K562 (cell line): Measurements from ENCODE around the gene PATL2. TPM values are rescaled to one million over a fixed set of nuclear protein-coding genes. Genes with fewer than 3 reads are reported as not detected.
"Not testable (repeated sequence)": the region's sequence is repeated elsewhere in the genome, so short reads cannot be mapped to it uniquely, and the experiment has no call there.

Source experiments
- ATAC-seq: fragments of 200-7000 bp; cut with Tn5 transposase; 3 replicates; pipeline ENCODE4 v1.9.1; 2020; ENCODE audit warnings: moderate library complexity
- BruUV-seq: library from RNA; stranded (reverse); fragments of 400-500 nt; replicated peaks from 2 replicates; lab custom pipeline; 2021; lab: Mats Ljungman, UMichigan
- CTCF ChIA-PET: fragments of 300-600 bp; formaldehyde crosslinking; extraction: SDS; loops from one replicate; lab custom pipeline; 2021; ENCODE audit warnings: low intra/inter-chr PET ratio; lab: Yijun Ruan, JAX
- POLR2A ChIA-PET: fragments of 300-600, 350-650 bp; sonication (Branson Sonifier 250); formaldehyde crosslinking; extraction: SDS; loops from one replicate; lab custom pipeline; 2021; ENCODE audit warnings: antibody characterized with exemption, inconsistent platforms; lab: Yijun Ruan, JAX
- DNase-seq, 4 experiments: peaks; one replicate each; pipeline versions ENCODE4 v3.0.0 to v3.0.0-alpha.2; 2011 to 2018; ENCODE audit warnings: low spot score in 3 of 4, mixed read lengths in 3 of 4; ENCODE audit errors: extremely low read depth in 1 of 4
- FAIRE-seq: peaks from 2 replicates; lab custom pipeline; 2011; peaks lifted over from hg19 to GRCh38; lab: Jason Lieb, UNC
- H2AFZ ChIP-seq: 2 replicates; pipeline ENCODE4 v1.6.0; 2011; ENCODE audit warnings: low read depth, low read length, control low read depth, inconsistent platforms
- H3K27ac ChIP-seq: fragments of 200-600 bp; 3 replicates; pipeline ENCODE4 v1.8.0; 2011; ENCODE audit warnings: low read depth, mild to moderate bottlenecking, control low read depth, inconsistent platforms, low read length, moderate library complexity, mixed read lengths; ENCODE audit errors: extremely low read depth
- H3K27me3 ChIP-seq, 2 experiments: fragments of 300-600 bp in 1 of 2; 2 replicates in 1 of 2; 3 replicates in 1 of 2; pipeline versions ENCODE4 v1.6.0 to v1.8.0; 2011; ENCODE audit warnings: inconsistent platforms in 2 of 2, low read length in 2 of 2, mild to moderate bottlenecking in 1 of 2, mixed read lengths in 1 of 2, moderate library complexity in 1 of 2; ENCODE audit not compliant: control insufficient read depth in 2 of 2, insufficient read depth in 2 of 2
- H3K36me3 ChIP-seq: fragments of 300-600 bp; 3 replicates; pipeline ENCODE4 v1.8.0; 2011; ENCODE audit warnings: mild to moderate bottlenecking, low read length, inconsistent platforms; ENCODE audit not compliant: control insufficient read depth, insufficient read depth
- H3K4me1 ChIP-seq, 2 experiments: fragments of 200-600 bp in 1 of 2; replicated peaks in 1 of 2; 2 replicates in 1 of 2; 3 replicates in 1 of 2; pipeline versions ENCODE4 v1.5.1 to v1.8.0; 2011; ENCODE audit warnings: inconsistent platforms in 2 of 2, low read length in 2 of 2, mild to moderate bottlenecking in 1 of 2, mixed read lengths in 1 of 2, moderate library complexity in 1 of 2; ENCODE audit not compliant: control insufficient read depth in 2 of 2, insufficient read depth in 2 of 2
- H3K4me2 ChIP-seq: 2 replicates; pipeline ENCODE4 v1.6.1; 2011; ENCODE audit warnings: low read length, control low read depth, inconsistent platforms, mixed read lengths; ENCODE audit not compliant: insufficient read depth
- H3K4me3 ChIP-seq: fragments of 200-600 bp; sonication (generic), shearing (Covaris generic); 2 replicates; pipeline ENCODE4 v1.5.1; 2016; ENCODE audit warnings: control low read depth, inconsistent platforms
- H3K79me2 ChIP-seq: fragments of 200-600 bp; 3 replicates; pipeline ENCODE4 v1.8.0; 2011; ENCODE audit warnings: low read length, inconsistent platforms; ENCODE audit not compliant: control insufficient read depth, insufficient read depth
- H3K9ac ChIP-seq, 2 experiments: 2 replicates each; pipeline versions ENCODE4 v1.6.0 to v1.6.1; 2011; ENCODE audit warnings: low read depth in 2 of 2, low read length in 2 of 2, control low read depth in 1 of 2, inconsistent platforms in 1 of 2, mild to moderate bottlenecking in 1 of 2, mixed read lengths in 1 of 2; ENCODE audit not compliant: insufficient read depth in 1 of 2
- H3K9me1 ChIP-seq: one replicate; pipeline ENCODE4 v1.6.0; 2011; ENCODE audit warnings: inconsistent platforms, mild to moderate bottlenecking, low read length, moderate library complexity; ENCODE audit not compliant: control insufficient read depth, insufficient read depth
- H3K9me3 ChIP-seq: replicated peaks from 2 replicates; pipeline ENCODE4 v1.5.1; 2011; ENCODE audit warnings: low read depth, low read length, inconsistent platforms; ENCODE audit not compliant: control insufficient read depth, insufficient read depth
- H4K20me1 ChIP-seq: replicated peaks from 2 replicates; pipeline ENCODE4 v1.6.1; 2011; ENCODE audit warnings: low read length, inconsistent platforms, mixed read lengths; ENCODE audit not compliant: control insufficient read depth, insufficient read depth
- ATF3 ChIP-seq, 2 experiments: fragments of 450-650 bp in 1 of 2; sonication (generic) in 1 of 2; formaldehyde crosslinking in 1 of 2; IDR thresholded peaks in 1 of 2; conservative IDR thresholded peaks in 1 of 2; 2 replicates each; pipeline versions ENCODE4 v1.6.1 to v1.8.1; 2016 to 2023; ENCODE audit warnings: mild to moderate bottlenecking in 2 of 2, moderate library complexity in 2 of 2, inconsistent platforms in 1 of 2, missing genetic modification reagents in 1 of 2
- CCNT2 ChIP-seq: IDR thresholded peaks from 2 replicates; pipeline ENCODE4 v1.6.1; 2011; ENCODE audit warnings: borderline replicate concordance, low read depth, mild to moderate bottlenecking, moderate library complexity, mixed read lengths, low read length; ENCODE audit not compliant: insufficient read length; ENCODE audit errors: extremely low read depth
- CEBPB ChIP-seq: fragments of 450-650 bp; IDR thresholded peaks from 2 replicates; pipeline ENCODE4 v1.6.1; 2016; ENCODE audit warnings: missing genetic modification characterization, missing compliant biosample characterization
- CEBPG ChIP-seq, 3 experiments: fragments of 200-800 bp in 1 of 3; sonication (Bioruptor generic) in 1 of 3; sonication (generic) in 1 of 3; formaldehyde crosslinking in 1 of 3; IDR thresholded peaks in 2 of 3; conservative IDR thresholded peaks in 1 of 3; 2 replicates each; pipeline versions ENCODE4 v1.6.1 to v1.8.0; 2016 to 2022; ENCODE audit warnings: missing compliant biosample characterization in 2 of 3, missing genetic modification characterization in 2 of 3, mild to moderate bottlenecking in 1 of 3, missing genetic modification reagents in 1 of 3
- HDGF ChIP-seq: fragments of 450-650 bp; IDR thresholded peaks from 2 replicates; pipeline ENCODE4 v1.6.1; 2016
- IRF9 ChIP-seq: fragments of 450-650 bp; IDR thresholded peaks from 2 replicates; pipeline ENCODE4 v1.6.1; 2016; ENCODE audit warnings: missing biosample characterization, missing genetic modification characterization
- MCM2 ChIP-seq: fragments of 450-650 bp; IDR thresholded peaks from 2 replicates; pipeline ENCODE4 v1.6.1; 2017; ENCODE audit warnings: low read depth, mild to moderate bottlenecking
- MECOM ChIP-seq: fragments of 250-450 bp; sonication (Bioruptor Pico); IDR thresholded peaks from 2 replicates; pipeline ENCODE4 v1.8.0; 2022; ENCODE audit warnings: inconsistent platforms
- NFE2 ChIP-seq: IDR thresholded peaks from 2 replicates; pipeline ENCODE4 v1.6.1; 2014; ENCODE audit warnings: antibody characterized with exemption, low read depth
- PPARD ChIP-seq: fragments of 250-450 bp; sonication (Bioruptor Pico); IDR thresholded peaks from 2 replicates; pipeline ENCODE4 v1.8.0; 2022; ENCODE audit warnings: inconsistent platforms, mild to moderate bottlenecking, moderate library complexity
- SIRT6 ChIP-seq: IDR thresholded peaks from one replicate; pipeline ENCODE4 v1.6.1; 2012; ENCODE audit warnings: low read depth, mild to moderate bottlenecking, control low read depth, inconsistent platforms, low read length, moderate library complexity
- TRIM24 ChIP-seq, 2 experiments: fragments of 450-650 bp; IDR thresholded peaks; 2 replicates each; pipeline ENCODE4 v1.6.1; 2016
- TSC22D4 ChIP-seq: fragments of 450-650 bp; IDR thresholded peaks from 2 replicates; pipeline ENCODE4 v1.6.1; 2016; ENCODE audit warnings: missing genetic modification characterization, missing biosample characterization, control low read depth
- ZNF280B ChIP-seq: fragments of 250-450 bp; sonication (Bioruptor Pico); IDR thresholded peaks from 2 replicates; pipeline ENCODE4 v1.5.1; 2021; ENCODE audit warnings: mild to moderate bottlenecking
- ZNF282 ChIP-seq: sonication (generic); formaldehyde crosslinking; IDR thresholded peaks from 2 replicates; pipeline ENCODE4 v1.8.1; 2023; ENCODE audit warnings: missing genetic modification reagents
- ZNF586 ChIP-seq: fragments of 450-650 bp; formaldehyde crosslinking; conservative IDR thresholded peaks from 2 replicates; pipeline ENCODE4 v1.4.0; 2020; ENCODE audit warnings: mild to moderate bottlenecking, moderate library complexity
- WGBS: fragments of 100-300 bp; shearing (Covaris generic); methylation state at CpG from one replicate; pipeline ENCODE4 v1.1.6; 2016; ENCODE audit warnings: low coverage, mixed read lengths; ENCODE audit not compliant: insufficient coverage; ENCODE audit errors: missing lambda C conversion rate; 5-methylcytosine and 5-hydroxymethylcytosine counted together
- in situ Hi-C: fragments of 300-500 bp; cut with MboI; formaldehyde crosslinking; loops from 4 replicates; pipeline ENCODE4 v1.15.0; 2018; ENCODE audit warnings: inconsistent platforms, mixed read lengths
- intact Hi-C: fragments of 100-400 bp; cut with micrococcal nuclease; formaldehyde crosslinking; loops from 2 replicates; pipeline ENCODE4 v1.14.2; 2022
- polyA plus RNA-seq, 8 experiments: library from polyadenylated mRNA; depleted of rRNA in 4 of 8; stranded (reverse) in 5 of 8; unstranded in 3 of 8; fragments of >200 nt; fragmentation: Nextera tagmentation in 2 of 8; fragmentation: Illumina TruSeq in 1 of 8; extraction: Ambion mirVana in 2 of 8; extraction: Trizol in 1 of 8; gene quantifications; 2 replicates each; pipeline versions ENCODE4 v1.2.1 to v1.2.3, GENCODE V29; 2011 to 2014; ENCODE audit warnings: inconsistent platforms in 1 of 8, missing spikeins in 1 of 8
- total RNA-seq, 7 experiments: library from RNA; depleted of rRNA in 6 of 7; stranded (reverse); fragments of >200 nt in 6 of 7; fragmentation: Illumina TruSeq in 2 of 7; extraction: Trizol in 2 of 7; gene quantifications; 2 replicates each; pipeline versions ENCODE4 v1.2.1 to v1.2.3, GENCODE V29; 2011 to 2021; ENCODE audit warnings: low replicate concordance in 1 of 7
- TF ChIP-seq, protein P1 (sequence below): fragments of 250-450 bp; sonication (Bioruptor Pico); IDR thresholded peaks from 2 replicates; pipeline ENCODE4 v1.8.0; 2021; ENCODE audit warnings: moderate library complexity, mild to moderate bottlenecking, inconsistent platforms

PATL2 gene
- total and polyA plus RNA-seq, 9 of the 15 experiments (the other 6 are each of a cell fraction or from before 2014, with no cell fraction given) = 0.42 to 1.1 (median 0.86) TPM

DNA sequence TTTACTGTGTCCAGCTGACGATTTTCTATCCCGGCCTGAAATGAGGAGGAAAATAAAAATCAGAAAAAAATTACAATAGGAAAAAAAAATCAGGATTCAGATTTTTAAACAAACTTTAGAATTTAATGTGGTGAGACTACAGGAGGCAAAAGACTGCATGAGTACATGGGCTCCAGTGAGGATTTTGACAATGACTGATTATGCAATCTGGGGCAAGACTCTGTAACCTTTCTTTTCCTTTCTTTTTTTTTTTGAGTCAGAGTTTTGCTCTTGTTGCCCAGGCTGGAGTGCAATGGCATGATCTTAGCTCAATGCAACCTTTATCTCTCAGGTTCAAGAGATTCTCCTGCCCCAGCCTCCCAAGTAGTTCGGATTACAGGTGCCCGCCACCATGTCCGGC is 77.5 kb downstream of the PATL2 start (continued):
- TF ChIP-seq, protein P1, sequence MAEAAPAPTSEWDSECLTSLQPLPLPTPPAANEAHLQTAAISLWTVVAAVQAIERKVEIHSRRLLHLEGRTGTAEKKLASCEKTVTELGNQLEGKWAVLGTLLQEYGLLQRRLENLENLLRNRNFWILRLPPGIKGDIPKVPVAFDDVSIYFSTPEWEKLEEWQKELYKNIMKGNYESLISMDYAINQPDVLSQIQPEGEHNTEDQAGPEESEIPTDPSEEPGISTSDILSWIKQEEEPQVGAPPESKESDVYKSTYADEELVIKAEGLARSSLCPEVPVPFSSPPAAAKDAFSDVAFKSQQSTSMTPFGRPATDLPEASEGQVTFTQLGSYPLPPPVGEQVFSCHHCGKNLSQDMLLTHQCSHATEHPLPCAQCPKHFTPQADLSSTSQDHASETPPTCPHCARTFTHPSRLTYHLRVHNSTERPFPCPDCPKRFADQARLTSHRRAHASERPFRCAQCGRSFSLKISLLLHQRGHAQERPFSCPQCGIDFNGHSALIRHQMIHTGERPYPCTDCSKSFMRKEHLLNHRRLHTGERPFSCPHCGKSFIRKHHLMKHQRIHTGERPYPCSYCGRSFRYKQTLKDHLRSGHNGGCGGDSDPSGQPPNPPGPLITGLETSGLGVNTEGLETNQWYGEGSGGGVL (CRISPR knock-in tag) = no peak
- TF ChIP-seq HDGF (no peak), TSC22D4 (tag) (no peak), PPARD (CRISPR knock-in tag) (no peak), SIRT6 (no peak), ATF3 (IDR thresholded peaks at IDR 0.05) (peak; percentile 67; the same call in 1 of the 2 replicates), ATF3 (CRISPR knock-in tag; conservative IDR thresholded peaks at IDR 0.05) (no peak), ZNF280B (no peak), MECOM (CRISPR knock-in tag) (no peak), CEBPB (tag) (peak; percentile 61), MCM2 (no peak), CEBPG (CRISPR knock-in tag; IDR thresholded peaks at IDR 0.05) (peak; percentile 63), CEBPG (tag; conservative IDR thresholded peaks at IDR 0.05 in 1 of 2, IDR thresholded peaks at IDR 0.05 in 1 of 2) (peak; percentile 78 to 92), CCNT2 (no peak), ZNF282 (CRISPR knock-in tag) (no peak), ZNF586 (CRISPR knock-in tag) (no peak), IRF9 (tag) (no peak), NFE2 (no peak), TRIM24 (IDR thresholded peaks at IDR 0.05) (peak in 1 of 2 experiments; percentile 26; a peak in 2 of 4 replicates)

DNA sequence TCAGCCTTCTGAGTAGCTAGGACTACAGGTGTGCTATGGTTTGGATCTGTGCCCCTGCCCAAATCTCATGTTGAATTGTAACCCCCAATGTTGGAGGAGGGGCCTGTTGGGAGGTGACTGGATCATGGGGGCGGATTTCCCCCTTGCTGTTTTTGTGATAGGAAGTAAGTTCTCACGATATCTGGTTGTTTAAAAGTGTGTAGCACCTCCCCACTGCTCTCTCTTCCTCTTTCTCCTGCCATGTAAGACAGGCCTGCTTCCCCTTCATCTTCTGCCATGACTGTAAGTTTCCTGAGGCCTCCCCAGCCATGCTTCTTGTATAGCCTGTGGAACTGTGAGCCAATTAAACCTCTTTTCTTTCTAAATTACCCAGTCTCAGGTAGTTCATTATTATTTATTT is 85.8 kb downstream of the PATL2 start:
- intact Hi-C loops, H3K79me2 ChIP-seq, H3K27ac ChIP-seq, DNase-seq, H4K20me1 ChIP-seq, H2AFZ ChIP-seq, H3K9me1 ChIP-seq, H3K4me2 ChIP-seq, CTCF ChIA-PET, H3K9ac ChIP-seq, FAIRE-seq, H3K27me3 ChIP-seq, BruUV-seq, H3K9me3 ChIP-seq, ATAC-seq, POLR2A ChIA-PET, H3K4me3 ChIP-seq, in situ Hi-C loops, H3K4me1 ChIP-seq: not testable (repeated sequence)
- H3K36me3 ChIP-seq = peaks cover 90% of the 10 kb centered on the region
- 71% methylated on average over 2 of the region's 2 CpGs for WGBS
